Prostate gland (tissue), 2 donors: ENCODE data around the gene RMI2. TPM values are rescaled to one million over a fixed set of nuclear protein-coding genes. Genes with fewer than 3 reads are reported as not detected.

Experiments
- DNase-seq: peaks from one replicate; pipeline ENCODE4 v3.0.0-alpha.2; 2019; ENCODE audit warnings: low spot score
- H3K27ac ChIP-seq, 2 donors: fragments of 200-600 bp; sonication (generic); 2 replicates each; pipeline ENCODE4 v1.5.1; 2017 to 2019
- H3K27me3 ChIP-seq: fragments of 200-600 bp; sonication (generic); replicated peaks from 2 replicates; pipeline ENCODE4 v1.5.1; 2019; ENCODE audit not compliant: insufficient read depth
- H3K36me3 ChIP-seq, 2 donors: fragments of 200-600 bp; sonication (generic); 1 replicate in 1 of 2; 2 replicates in 1 of 2; pipeline versions ENCODE4 v1.5.1 to v1.8.1; 2017 to 2019
- H3K4me1 ChIP-seq: fragments of 200-600 bp; sonication (generic); replicated peaks from 2 replicates; pipeline ENCODE4 v1.5.1; 2019
- H3K4me3 ChIP-seq, 2 donors: fragments of 200-600 bp; sonication (generic); 2 replicates each; pipeline ENCODE4 v1.5.1; 2017 to 2019
- H3K9me3 ChIP-seq: fragments of 200-600 bp; sonication (generic); 2 replicates; pipeline ENCODE4 v1.5.1; 2017
- CTCF ChIP-seq, 4 experiments: fragments of 200-600 bp in 2 of 4; fragments of 450-650 bp in 2 of 4; sonication (generic) in 2 of 4; IDR thresholded peaks; 1 replicate in 3 of 4; 2 replicates in 1 of 4; pipeline ENCODE4 v1.5.1; 2016 to 2019; ENCODE audit warnings: antibody characterized with exemption in 4 of 4, mild to moderate bottlenecking in 2 of 4, moderate library complexity in 2 of 4
- POLR2A ChIP-seq: fragments of 450-650 bp; IDR thresholded peaks from one replicate; pipeline ENCODE4 v1.6.1; 2016; ENCODE audit warnings: antibody characterized with exemption, mild to moderate bottlenecking
- POLR2AphosphoS5 ChIP-seq: sonication (generic); formaldehyde crosslinking; IDR thresholded peaks from one replicate; pipeline ENCODE4 v1.6.1; 2017; ENCODE audit warnings: antibody characterized with exemption
- WGBS: methylation state at CpG from one replicate; pipeline ENCODE4 v1.1.5; 2018; 5-methylcytosine and 5-hydroxymethylcytosine counted together
- intact Hi-C: fragments of 100-400 bp; cut with DNase I; formaldehyde crosslinking; loops from one replicate; pipeline ENCODE4 v1.14.2; 2022
- total RNA-seq, 2 donors: library from RNA; depleted of rRNA; stranded (reverse); fragments of >200 nt; gene quantifications; one replicate each; pipeline ENCODE4 v1.1.0, GENCODE V29; 2016

RMI2 gene
- total RNA-seq, 2 donors from 2014 or later: 6.0 to 16.3 TPM

GRCh38 chr16:11310997-11311561 is 34.2 kb upstream of the RMI2 start:
- Histone ChIP-seq H3K27ac (no peak overlapping the region), H3K9me3 (no peaks in the 10 kb centered on the region), H3K27me3 (no peaks in the 10 kb centered on the region), H3K4me3 (no peak overlapping the region), H3K4me1 (no peaks in the 10 kb centered on the region), H3K36me3 (no peaks in the 10 kb centered on the region)
- WGBS: 80% methylated on average over 10 of the region's 10 CpGs
- DNase-seq: no peak
- TF ChIP-seq CTCF (IDR thresholded peaks at IDR 0.05): no peak
- no peak for TF ChIP-seq POLR2A
- no peak for TF ChIP-seq POLR2AphosphoS5
- intact Hi-C loops: no loop called here

GRCh38 chr16:11312718-11313492 is 32.4 kb upstream of the RMI2 start:
- Histone ChIP-seq H3K36me3 (no peaks in the 10 kb centered on the region), H3K4me3 (no peak overlapping the region), H3K9me3 (no peaks in the 10 kb centered on the region), H3K27me3 (no peaks in the 10 kb centered on the region), H3K27ac (no peak overlapping the region), H3K4me1 (no peaks in the 10 kb centered on the region)
- no peak for DNase-seq
- 56% methylated on average over 8 of the region's 8 CpGs for WGBS
- intact Hi-C loops: no loop called here
- no peak for TF ChIP-seq POLR2AphosphoS5
- TF ChIP-seq POLR2A: no peak
- no peak for TF ChIP-seq CTCF (IDR thresholded peaks at IDR 0.05)

GRCh38 chr16:11313493-11314308 is 31.6 kb upstream of the RMI2 start:
- Histone ChIP-seq H3K9me3 (no peaks in the 10 kb centered on the region), H3K36me3 (no peaks in the 10 kb centered on the region), H3K4me1 (no peaks in the 10 kb centered on the region), H3K27me3 (no peaks in the 10 kb centered on the region), H3K27ac (no peak overlapping the region), H3K4me3 (no peak overlapping the region)
- 90% methylated on average over 9 of the region's 9 CpGs for WGBS
- intact Hi-C loops: no loop called here
- DNase-seq: no peak
- no peak for TF ChIP-seq POLR2A
- TF ChIP-seq CTCF (IDR thresholded peaks at IDR 0.05): no peak
- no peak for TF ChIP-seq POLR2AphosphoS5

- 89% methylated on average over 8 of the region's 8 CpGs for WGBS
- Histone ChIP-seq H3K4me1 (no peaks in the 10 kb centered on the region), H3K4me3 (no peak overlapping the region), H3K9me3 (no peaks in the 10 kb centered on the region), H3K36me3 (no peaks in the 10 kb centered on the region), H3K27me3 (no peaks in the 10 kb centered on the region), H3K27ac (no peak overlapping the region)
- TF ChIP-seq CTCF (IDR thresholded peaks at IDR 0.05) (no peak), POLR2A (no peak), POLR2AphosphoS5 (no peak)
- intact Hi-C loops: no loop called here
- DNase-seq: no peak
Measured at GRCh38 chr16:11314309-11314894, 30.9 kb upstream of the RMI2 start.
